ENCODE measurements around the gene CDH16.

CDH16 gene

DNA sequence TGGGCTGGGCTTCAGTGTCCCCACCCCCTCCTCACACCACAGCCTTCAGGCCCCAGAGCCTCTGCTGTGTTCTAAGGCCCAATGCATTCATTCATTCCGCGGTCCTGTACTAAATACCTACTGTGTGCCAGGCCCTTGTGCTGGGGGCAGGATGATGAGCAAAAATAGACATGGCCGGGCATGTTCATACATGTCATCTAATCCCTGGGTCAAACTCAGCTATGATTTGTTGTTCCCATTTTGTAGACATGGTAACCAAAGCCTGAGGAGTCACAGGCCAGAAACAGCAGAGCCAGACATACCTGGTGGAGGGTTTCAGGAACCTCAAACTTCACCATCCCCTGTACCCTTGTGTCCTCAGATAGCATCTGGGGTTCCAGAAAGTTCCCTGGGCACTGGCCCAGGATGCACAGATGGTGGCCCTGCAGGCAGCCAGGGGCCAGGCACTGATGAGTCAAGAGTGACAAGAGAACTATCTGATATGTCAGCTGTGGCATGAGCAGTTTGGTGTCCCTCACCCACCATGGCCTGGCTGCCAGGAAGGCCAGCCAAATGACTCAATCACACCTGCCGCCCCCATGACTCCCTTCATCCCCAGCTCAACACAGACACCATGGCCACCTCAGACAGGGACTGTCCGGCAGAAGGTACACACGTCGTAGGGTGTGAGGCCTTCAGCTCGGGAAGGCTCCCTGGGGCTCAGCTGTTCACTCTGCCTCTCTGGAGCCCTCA is 9.4 kb upstream of the CDH16 start:
- no peak for DNase-seq

GRCh38 chr16:66926961-66927436 is 8.3 kb upstream of the CDH16 start:
- DNase-seq: no peak

- DNase-seq: no peak
Measured at GRCh38 chr16:66926171-66926947, 7.7 kb upstream of the CDH16 start.

- DNase-seq: no peak
Measured at GRCh38 chr16:66925322-66925840, 6.7 kb upstream of the CDH16 start, which contains the start of gene RRAD. Gene RRAD, minus strand, starts transcription at chr16:66925535. Its CDS starts 356 bp downstream, at chr16:66925179.

DNA sequence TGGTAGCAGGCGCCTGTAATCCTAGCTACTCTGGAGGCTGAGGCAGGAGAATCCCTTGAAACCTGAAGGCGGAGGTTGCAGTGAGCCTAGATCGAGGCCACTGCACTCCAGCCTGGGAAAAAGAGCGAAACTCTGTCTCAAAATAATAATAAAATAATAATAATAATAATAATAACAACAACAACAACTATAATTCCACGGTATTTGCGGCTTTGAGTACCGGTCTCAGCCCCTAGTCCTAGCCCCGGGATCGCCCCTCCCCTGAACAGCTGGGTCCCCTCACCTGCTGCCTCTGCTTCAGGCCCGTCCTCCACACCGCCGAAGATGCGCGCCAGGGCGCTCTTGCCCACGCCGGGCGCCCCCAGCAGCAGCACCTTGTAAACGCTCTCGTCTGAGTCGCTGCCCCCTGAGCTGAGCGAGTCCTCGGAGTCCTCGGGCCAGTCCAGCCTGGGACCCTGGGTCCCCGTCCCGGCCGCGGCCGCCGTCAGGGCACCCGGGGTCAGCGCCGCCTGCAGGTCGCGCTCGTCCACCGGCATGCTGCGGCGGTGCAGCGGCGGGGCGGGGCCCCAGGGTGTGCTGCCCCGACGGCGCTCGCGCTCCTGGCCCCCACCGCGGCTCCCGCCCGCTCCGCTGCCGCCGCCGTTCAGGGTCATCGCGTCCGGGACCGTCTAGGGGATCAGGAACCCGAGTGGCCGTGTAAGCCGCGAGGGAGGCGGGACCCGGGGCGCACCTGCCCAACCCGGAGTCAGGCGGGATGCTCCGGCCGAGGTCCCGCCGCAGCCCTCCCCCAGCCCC is 6.0 kb upstream of the CDH16 start:
- no peak for DNase-seq

DNA sequence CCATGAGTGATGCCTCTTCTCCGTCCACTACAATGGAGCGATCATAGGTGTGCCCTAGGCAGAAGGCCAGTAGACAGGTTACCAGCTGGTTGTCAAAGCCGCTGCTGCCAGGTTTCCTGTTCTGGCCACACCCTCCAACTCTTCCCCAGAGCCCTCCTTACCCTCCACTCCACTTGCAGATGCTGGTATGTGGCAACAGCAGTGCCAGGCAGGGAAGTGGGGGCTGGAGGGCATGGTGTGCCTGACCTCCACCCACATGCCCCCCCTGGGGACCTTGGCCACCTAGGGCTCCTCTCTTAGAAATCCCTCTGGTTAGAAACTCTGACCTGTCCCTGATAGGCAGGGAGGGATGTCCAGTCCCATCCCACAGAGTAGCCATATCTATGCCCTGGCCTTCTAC is 5.2 kb upstream of the CDH16 start:
- no peak for DNase-seq

DNA sequence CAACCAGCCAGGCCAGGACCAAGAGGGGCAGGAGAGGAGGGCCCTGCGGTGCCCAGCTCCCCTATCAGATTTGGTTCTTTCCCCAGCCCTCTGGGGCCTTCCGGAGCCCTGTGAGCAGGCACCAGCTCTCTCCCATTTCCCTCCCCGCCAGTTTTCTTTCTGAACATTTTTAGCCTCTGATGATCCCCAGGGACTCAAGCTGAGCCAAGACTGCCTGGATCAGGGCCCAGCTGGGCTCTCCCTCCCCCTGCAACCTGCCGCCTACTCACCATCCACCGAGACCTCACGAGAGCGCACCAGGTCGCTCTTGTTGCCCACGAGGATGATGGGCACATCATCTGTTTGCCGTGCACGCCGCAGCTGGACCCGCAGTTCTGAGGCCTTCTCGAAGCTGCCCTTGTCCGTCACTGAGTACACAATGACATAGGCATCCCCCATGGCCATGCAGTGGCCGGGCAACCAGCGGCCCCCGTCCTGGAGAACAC is 4.6 kb upstream of the CDH16 start:
- DNase-seq: no peak

DNA sequence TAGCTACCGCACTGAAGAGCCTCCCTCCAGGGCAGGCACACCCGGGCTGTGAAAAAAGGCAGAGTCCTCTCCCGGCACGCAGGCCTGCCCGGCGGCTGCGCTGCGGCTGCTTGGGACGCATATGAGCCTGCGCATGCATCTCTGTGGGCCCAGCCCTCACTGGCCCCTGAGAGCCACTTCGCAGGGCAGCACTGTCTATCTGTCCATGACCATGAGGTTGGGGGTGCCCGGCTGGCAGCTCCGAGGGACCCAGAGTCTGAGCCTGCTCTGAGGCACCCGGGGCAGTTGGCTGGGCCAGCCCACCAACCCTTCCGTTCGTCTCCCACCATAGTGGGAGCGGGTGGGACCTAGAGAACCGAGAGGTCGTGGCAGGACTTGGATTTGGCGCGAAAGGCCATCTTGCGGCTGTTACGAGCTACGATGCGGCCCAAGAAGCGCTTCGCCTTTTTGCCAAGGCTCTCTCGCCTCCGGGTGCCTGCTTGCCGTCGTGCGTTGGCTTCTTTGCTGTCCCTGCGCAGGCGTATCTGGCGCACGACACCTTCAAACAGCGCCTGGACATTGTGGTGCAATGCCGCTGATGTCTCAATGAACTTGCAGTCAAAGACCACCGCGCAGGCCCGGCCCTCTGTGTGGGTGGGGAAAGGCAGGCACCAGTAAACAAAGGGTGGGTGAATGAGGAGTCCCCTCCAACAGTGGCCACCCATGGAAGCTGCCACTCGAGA is 3.2 kb upstream of the CDH16 start:
- no peak for DNase-seq

- DNase-seq: no peak
Measured at GRCh38 chr16:66920924-66921680, 2.4 kb upstream of the CDH16 start.

DNA sequence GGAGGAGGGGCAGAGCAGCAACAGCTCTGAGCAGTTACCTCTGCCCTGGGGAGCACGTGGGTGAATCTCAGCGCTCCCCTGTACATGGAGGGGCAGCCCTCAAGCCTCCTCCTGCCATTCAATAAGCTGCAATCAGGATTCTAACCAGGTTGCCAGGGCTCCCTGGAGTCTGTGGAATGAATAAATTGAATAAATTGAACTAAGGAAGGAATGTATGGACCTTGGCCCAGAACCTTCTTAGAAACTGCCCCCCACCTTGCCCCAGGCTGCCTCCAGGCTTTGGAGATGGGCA is 1.6 kb upstream of the CDH16 start:
- no peak for DNase-seq

- DNase-seq: no peak
Measured at GRCh38 chr16:66919569-66920298, 1.0 kb upstream of the CDH16 start.

- DNase-seq: no peak
Measured at GRCh38 chr16:66918355-66918754, 330 bp downstream of the CDH16 start.

DNA sequence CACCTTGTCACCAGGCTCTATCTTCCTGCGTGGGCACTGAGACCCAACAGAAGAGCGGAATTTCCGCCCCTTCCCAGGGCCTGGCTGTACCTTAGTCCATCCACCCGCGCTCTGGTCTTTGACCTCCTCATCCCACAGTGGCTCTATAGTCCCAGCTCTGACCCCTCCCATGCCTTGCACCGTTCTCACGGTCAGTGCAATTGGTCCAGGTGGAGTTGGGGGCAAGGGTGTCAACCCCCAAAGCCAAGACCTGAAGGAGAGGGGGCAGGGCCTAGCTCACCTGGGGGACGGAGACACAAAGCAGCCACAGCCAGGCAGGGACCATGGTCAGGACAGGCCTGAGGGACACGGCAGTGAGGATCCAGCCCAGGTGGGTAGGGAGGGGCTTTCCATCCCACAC is 944 bp downstream of the CDH16 start:
- DNase-seq: no peak

GRCh38 chr16:66916518-66916917 is 2.2 kb downstream of the CDH16 start:
- DNase-seq: no peak

DNA sequence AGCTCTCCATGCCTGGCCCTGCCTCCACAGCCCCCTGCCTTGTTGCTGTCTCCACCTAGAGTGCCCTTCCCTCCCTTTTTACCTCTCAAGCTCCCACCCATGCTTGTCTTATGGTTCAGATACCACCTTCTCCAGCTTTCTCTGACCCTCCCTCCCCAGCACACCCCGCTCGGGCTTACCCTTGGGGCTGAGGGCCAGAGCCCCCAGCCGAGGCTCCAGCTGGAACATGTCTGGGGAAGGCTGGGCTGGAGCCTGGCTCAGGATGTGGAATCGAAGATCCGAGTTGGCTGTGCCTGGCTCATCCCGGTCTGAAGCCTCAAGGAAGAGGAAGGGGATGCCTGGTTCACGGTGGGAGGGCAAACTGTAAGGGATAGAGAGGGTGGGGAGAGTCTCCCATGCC is 3.6 kb downstream of the CDH16 start:
- DNase-seq: no peak

DNA sequence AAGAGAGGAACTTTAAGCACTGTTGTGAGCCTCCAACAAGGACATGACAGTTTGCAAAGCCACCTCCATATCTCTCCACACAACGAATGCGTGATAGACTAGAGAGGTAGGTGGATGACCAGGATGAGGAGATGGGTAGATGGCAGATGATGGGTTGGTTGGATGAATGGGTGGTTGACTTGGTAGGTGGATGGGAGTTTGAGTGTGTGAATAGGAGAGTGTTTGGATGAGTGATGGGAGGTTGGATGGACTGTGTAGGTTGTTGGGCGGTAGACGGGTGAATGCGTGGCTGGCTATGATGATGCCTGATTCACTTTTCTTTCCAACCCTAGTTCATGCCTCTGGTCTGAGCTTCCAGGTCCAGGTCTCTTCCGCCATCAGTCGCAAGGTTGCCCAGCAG is 4.1 kb downstream of the CDH16 start:
- DNase-seq: no peak

GRCh38 chr16:66913711-66914110 is 5.0 kb downstream of the CDH16 start:
- DNase-seq: no peak

DNA sequence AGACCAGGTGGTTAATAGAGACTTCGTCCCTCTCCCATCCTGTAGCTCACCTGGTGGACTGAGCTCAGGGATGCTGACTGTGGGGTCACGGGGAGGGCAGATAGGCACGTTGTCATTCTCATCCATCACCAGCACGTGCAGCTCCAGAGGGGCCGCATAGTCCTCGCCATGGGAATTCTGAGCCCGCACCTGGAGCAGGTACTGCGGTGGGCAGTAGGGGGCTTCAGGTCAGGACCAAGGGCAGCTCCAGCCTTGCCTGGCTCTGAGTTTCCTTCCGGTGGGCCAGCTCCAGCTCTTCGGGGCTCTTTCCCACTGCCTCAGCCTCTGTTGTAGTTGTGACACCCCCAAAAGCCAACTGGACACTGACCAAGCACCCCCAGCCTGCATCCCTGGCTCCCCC is 5.6 kb downstream of the CDH16 start:
- no peak for DNase-seq

- no peak for DNase-seq
Measured at GRCh38 chr16:66911801-66912200, 6.9 kb downstream of the CDH16 start.

DNA sequence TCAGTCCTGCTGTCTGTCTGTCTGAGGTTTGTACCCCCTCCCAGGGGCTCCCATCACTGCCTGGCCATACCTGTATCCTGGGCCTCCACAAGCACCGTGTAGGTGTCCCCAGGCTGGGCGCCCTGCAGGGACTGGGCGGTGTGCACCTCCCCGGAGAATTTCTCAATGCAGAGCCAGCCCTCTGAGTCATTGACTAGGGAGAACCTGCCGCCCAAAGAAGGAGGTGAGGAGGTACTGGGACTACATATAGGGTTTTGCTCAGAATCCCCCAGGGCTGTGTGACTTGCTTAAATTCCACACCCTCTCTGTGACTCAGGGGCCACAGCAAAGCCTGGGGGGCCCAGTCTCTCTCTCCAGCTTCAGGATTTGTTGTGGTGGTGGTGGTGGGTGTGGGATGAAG is 7.6 kb downstream of the CDH16 start:
- no peak for DNase-seq
